ENCODE measurements around the gene MOCOS. TPM values are rescaled to one million over a fixed set of nuclear protein-coding genes. Genes with fewer than 3 reads are reported as not detected.

MOCOS gene
- total RNA-seq, 1 experiment from 2014 or later: 5.1 TPM

DNA sequence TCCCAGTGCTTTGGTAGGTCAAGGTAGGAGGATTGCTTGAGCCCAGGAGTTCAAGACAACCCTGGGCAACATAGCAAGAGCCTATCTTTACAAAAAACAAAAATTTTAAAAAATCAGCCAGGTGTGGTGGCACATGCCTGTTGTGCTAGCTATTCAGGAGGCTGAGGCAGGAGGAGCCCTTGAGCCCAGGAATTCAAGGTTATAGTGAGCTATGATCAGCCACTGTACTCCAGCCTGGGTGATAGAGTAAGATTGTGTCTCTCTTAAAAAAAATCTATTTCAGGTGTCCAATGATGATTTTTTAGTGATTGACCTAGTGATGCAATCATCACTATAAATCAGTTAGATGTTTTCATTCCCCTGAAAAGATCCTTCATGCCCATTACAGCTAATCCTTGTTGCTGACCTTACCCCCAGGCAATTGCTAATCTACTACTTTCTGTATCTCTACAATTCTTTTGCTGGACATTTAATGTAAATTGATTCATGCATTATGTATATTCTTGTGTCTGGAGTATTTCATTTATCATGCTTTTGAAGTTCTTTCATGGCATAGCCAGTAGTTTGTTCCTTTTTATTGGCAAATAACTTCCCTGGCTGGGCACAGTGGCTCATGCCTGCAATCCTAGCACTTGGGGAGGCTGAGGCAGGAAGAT is 10.3 kb downstream of the MOCOS start:
- intact Hi-C loops (cut with micrococcal nuclease): no loop called here
- CTCF ChIA-PET: interaction anchor here (0.6 kb wide), 1 partner anchor 26 kb away, joined by 3 read pairs; no protein-coding TSS in a partner anchor

DNA sequence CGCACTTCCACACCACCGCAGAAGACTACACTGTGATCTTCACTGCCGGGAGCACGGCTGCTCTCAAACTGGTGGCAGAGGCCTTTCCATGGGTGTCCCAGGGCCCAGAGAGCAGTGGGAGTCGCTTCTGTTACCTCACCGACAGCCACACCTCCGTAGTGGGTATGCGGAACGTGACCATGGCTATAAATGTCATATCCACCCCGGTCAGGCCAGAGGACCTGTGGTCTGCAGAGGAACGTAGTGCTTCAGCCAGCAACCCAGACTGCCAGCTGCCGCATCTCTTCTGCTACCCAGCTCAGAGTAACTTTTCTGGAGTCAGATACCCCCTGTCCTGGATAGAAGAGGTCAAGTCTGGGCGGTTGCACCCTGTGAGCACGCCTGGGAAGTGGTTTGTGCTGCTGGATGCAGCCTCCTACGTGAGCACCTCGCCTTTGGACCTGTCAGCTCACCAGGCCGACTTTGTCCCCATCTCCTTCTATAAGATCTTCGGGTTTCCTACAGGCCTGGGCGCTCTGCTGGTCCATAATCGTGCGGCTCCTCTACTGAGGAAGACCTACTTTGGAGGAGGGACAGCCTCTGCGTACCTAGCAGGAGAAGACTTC is 12.5 kb downstream of the MOCOS start:
- no peak overlapping the region for H3K4me2 ChIP-seq (ENCODE audit: low read length)
- H3K36me3 ChIP-seq (ENCODE audit: low read depth, low read length): no peaks in the 10 kb centered on the region
- H3K9ac ChIP-seq (ENCODE audit: low read length): no peak overlapping the region
- ChIA-PET POLR2A (ENCODE audit: unreplicated experiment) (no interaction called here), CTCF (no interaction called here)
- intact Hi-C loops (cut with micrococcal nuclease): no loop called here
- H3F3A ChIP-seq (ENCODE audit: low read length, unreplicated experiment): no peaks in the 10 kb centered on the region
- DNase-seq: no peak
- ATAC-seq: no peak
- no TSS peak for BruUV-seq (replicated peaks)
- H3K27ac ChIP-seq (ENCODE audit: low read length): no peak overlapping the region
- H3K4me1 ChIP-seq (ENCODE audit: insufficient read depth, low read length): no peaks in the 10 kb centered on the region
- no peak overlapping the region for H2AFZ ChIP-seq (ENCODE audit: low read length)
- H4K20me1 ChIP-seq (ENCODE audit: low read length): no peaks in the 10 kb centered on the region
- H3K27me3 ChIP-seq (ENCODE audit: low read length): no peaks in the 10 kb centered on the region
- TF ChIP-seq EZH2 (IDR thresholded peaks at IDR 0.05; ENCODE audit: low read length, unreplicated experiment) (no peak), EZH2phosphoT487 (IDR thresholded peaks at IDR 0.05; ENCODE audit: borderline replicate concordance, low read length) (no peak)
- TF ChIP-seq, protein P1, sequence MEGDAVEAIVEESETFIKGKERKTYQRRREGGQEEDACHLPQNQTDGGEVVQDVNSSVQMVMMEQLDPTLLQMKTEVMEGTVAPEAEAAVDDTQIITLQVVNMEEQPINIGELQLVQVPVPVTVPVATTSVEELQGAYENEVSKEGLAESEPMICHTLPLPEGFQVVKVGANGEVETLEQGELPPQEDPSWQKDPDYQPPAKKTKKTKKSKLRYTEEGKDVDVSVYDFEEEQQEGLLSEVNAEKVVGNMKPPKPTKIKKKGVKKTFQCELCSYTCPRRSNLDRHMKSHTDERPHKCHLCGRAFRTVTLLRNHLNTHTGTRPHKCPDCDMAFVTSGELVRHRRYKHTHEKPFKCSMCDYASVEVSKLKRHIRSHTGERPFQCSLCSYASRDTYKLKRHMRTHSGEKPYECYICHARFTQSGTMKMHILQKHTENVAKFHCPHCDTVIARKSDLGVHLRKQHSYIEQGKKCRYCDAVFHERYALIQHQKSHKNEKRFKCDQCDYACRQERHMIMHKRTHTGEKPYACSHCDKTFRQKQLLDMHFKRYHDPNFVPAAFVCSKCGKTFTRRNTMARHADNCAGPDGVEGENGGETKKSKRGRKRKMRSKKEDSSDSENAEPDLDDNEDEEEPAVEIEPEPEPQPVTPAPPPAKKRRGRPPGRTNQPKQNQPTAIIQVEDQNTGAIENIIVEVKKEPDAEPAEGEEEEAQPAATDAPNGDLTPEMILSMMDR (conservative IDR thresholded peaks at IDR 0.05; ENCODE audit: low read depth, low read length): no peak
- no peaks in the 10 kb centered on the region for H3K79me2 ChIP-seq (ENCODE audit: low read length)
- H3K9me2 ChIP-seq (replicated peaks; ENCODE audit: low read length): no peaks in the 10 kb centered on the region
- no peak overlapping the region for H3K4me3 ChIP-seq (ENCODE audit: low read length)
- H3K9me3 ChIP-seq (ENCODE audit: low read length): no peaks in the 10 kb centered on the region

More for the DNA sequence above, 10.3 kb downstream of the MOCOS start:
- no peaks in the 10 kb centered on the region for H3K36me3 ChIP-seq (ENCODE audit: low read depth, low read length)
- no peak overlapping the region for H3K27ac ChIP-seq (ENCODE audit: low read length)
- H4K20me1 ChIP-seq (ENCODE audit: low read length): no peaks in the 10 kb centered on the region
- TF ChIP-seq EZH2phosphoT487 (IDR thresholded peaks at IDR 0.05; ENCODE audit: borderline replicate concordance, low read length) (no peak), EZH2 (IDR thresholded peaks at IDR 0.05; ENCODE audit: low read length, unreplicated experiment) (no peak)
- TF ChIP-seq, protein P1 (conservative IDR thresholded peaks at IDR 0.05; ENCODE audit: low read depth, low read length): no peak
- no peak overlapping the region for H3K4me3 ChIP-seq (ENCODE audit: low read length)
- H3K79me2 ChIP-seq (ENCODE audit: low read length): no peaks in the 10 kb centered on the region
- H3K27me3 ChIP-seq (ENCODE audit: low read length): no peaks in the 10 kb centered on the region
- no peak for ATAC-seq
- H2AFZ ChIP-seq (ENCODE audit: low read length): no peak overlapping the region
- H3K9me3 ChIP-seq (ENCODE audit: low read length): no peaks in the 10 kb centered on the region
- H3K9me2 ChIP-seq (replicated peaks; ENCODE audit: low read length): no peaks in the 10 kb centered on the region
- H3K4me2 ChIP-seq (ENCODE audit: low read length): no peak overlapping the region
- DNase-seq: no peak
- no peaks in the 10 kb centered on the region for H3K4me1 ChIP-seq (ENCODE audit: insufficient read depth, low read length)
- POLR2A ChIA-PET (ENCODE audit: unreplicated experiment): interaction anchor here (0.6 kb wide), 1 partner anchor 87 kb away, joined by 6 read pairs; no protein-coding TSS in a partner anchor
- no peaks in the 10 kb centered on the region for H3F3A ChIP-seq (ENCODE audit: low read length, unreplicated experiment)
- BruUV-seq (replicated peaks): no TSS peak
- H3K9ac ChIP-seq (ENCODE audit: low read length): no peak overlapping the region

DNA sequence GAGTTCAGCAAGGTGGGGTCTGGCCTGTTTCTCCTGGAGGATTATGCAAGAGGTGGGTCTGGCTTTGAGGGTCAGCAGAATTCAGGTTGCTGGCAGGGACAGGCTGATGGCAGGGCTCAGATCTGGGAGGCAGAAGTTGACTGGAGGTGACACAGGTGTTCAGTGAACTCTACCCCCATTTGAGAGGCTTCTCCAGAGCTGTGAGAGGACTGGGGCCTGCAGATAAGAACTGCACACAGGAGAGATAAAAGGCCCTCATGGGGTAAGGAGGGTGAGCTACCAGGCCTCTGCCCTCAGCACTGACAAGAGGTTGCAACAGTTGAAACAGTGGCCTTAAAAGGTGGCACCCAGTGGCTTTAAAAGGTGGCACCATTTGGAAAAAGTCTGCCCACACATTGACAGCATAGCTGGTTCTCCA is 13.1 kb downstream of the MOCOS start:
- H2AFZ ChIP-seq (ENCODE audit: low read length): no peak overlapping the region
- ATAC-seq: no peak
- no TSS peak for BruUV-seq (replicated peaks)
- ChIA-PET CTCF (no interaction called here), POLR2A (ENCODE audit: unreplicated experiment) (no interaction called here)
- H3K27ac ChIP-seq (ENCODE audit: low read length): no peak overlapping the region
- H3K9me3 ChIP-seq (ENCODE audit: low read length): no peaks in the 10 kb centered on the region
- H3F3A ChIP-seq (ENCODE audit: low read length, unreplicated experiment): no peaks in the 10 kb centered on the region
- intact Hi-C loops (cut with micrococcal nuclease): no loop called here
- no peak for DNase-seq
- no peak overlapping the region for H3K4me3 ChIP-seq (ENCODE audit: low read length)
- no peak for TF ChIP-seq EZH2phosphoT487 (IDR thresholded peaks at IDR 0.05; ENCODE audit: borderline replicate concordance, low read length)
- TF ChIP-seq, protein P1 (conservative IDR thresholded peaks at IDR 0.05; ENCODE audit: low read depth, low read length): no peak
- no peak for TF ChIP-seq EZH2 (IDR thresholded peaks at IDR 0.05; ENCODE audit: low read length, unreplicated experiment)
- no peaks in the 10 kb centered on the region for H3K4me1 ChIP-seq (ENCODE audit: insufficient read depth, low read length)
- no peaks in the 10 kb centered on the region for H3K36me3 ChIP-seq (ENCODE audit: low read depth, low read length)
- H3K79me2 ChIP-seq (ENCODE audit: low read length): no peaks in the 10 kb centered on the region
- no peak overlapping the region for H3K9ac ChIP-seq (ENCODE audit: low read length)
- H3K27me3 ChIP-seq (ENCODE audit: low read length): no peaks in the 10 kb centered on the region
- no peak overlapping the region for H3K4me2 ChIP-seq (ENCODE audit: low read length)
- H4K20me1 ChIP-seq (ENCODE audit: low read length): no peaks in the 10 kb centered on the region
- no peaks in the 10 kb centered on the region for H3K9me2 ChIP-seq (replicated peaks; ENCODE audit: low read length)
